ENCODE data around the gene KRT86. TPM values are rescaled to one million over a fixed set of nuclear protein-coding genes. Genes with fewer than 3 reads are reported as not detected.

The KRT86 gene
- total RNA-seq, 2 experiments from 2014 or later: 0.10 to 0.12 TPM

- Mint-ChIP-seq H3K4me1 (ENCODE audit: low read depth) (no peaks in the 10 kb centered on the region), H3K36me3 (no peaks in the 10 kb centered on the region), H3K27me3 (peaks cover 28% of the 10 kb centered on the region), H3K4me3 (no peak overlapping the region), H3K9me3 (no peaks in the 10 kb centered on the region), H3K27ac (no peak overlapping the region)
- intact Hi-C loops (cut with micrococcal nuclease): no loop called here
- no peak for DNase-seq
- ChIA-PET CTCF (interaction anchor here (0.6 kb wide), 1 partner anchor 51 kb away, joined by 3 read pairs; no protein-coding TSS in a partner anchor), POLR2A (no interaction called here)
These were observed 47.0 kb downstream of the KRT86 start for GRCh38 chr12:52321418-52321817.

- Mint-ChIP-seq H3K4me1 (ENCODE audit: low read depth) (peaks cover under 1% of the 10 kb centered on the region), H3K4me3 (no peak overlapping the region), H3K27ac (no peak overlapping the region), H3K36me3 (no peaks in the 10 kb centered on the region), H3K27me3 (peaks cover 28% of the 10 kb centered on the region), H3K9me3 (no peaks in the 10 kb centered on the region)
- POLR2A ChIA-PET: no interaction called here
- no peak for DNase-seq
- CTCF ChIA-PET: interaction anchor here (0.6 kb wide), 2 partner anchors 44 to 51 kb away, joined by 3 to 5 read pairs; no protein-coding TSS in a partner anchor
- intact Hi-C loops (cut with micrococcal nuclease): no loop called here
These were observed 47.6 kb downstream of the KRT86 start for GRCh38 chr12:52322069-52322468.

- POLR2A ChIA-PET: no interaction called here
These were observed 48.6 kb downstream of the KRT86 start for GRCh38 chr12:52323001-52323400.

GRCh38 chr12:52323416-52324152 is 49.1 kb downstream of the KRT86 start:
- intact Hi-C loops (cut with micrococcal nuclease): no loop called here
- H3K4me3 Mint-ChIP-seq: no peak overlapping the region
- H3K27me3 Mint-ChIP-seq: peaks cover 25% of the 10 kb centered on the region
- H3K4me1 Mint-ChIP-seq (ENCODE audit: low read depth): peaks cover 10% of the 10 kb centered on the region
- H3K9me3 Mint-ChIP-seq: no peaks in the 10 kb centered on the region
- DNase-seq: no peak
- no peaks in the 10 kb centered on the region for H3K36me3 Mint-ChIP-seq
- ChIA-PET CTCF (no interaction called here), POLR2A (no interaction called here)
- no peak overlapping the region for H3K27ac Mint-ChIP-seq

More at GRCh38 chr12:52323001-52323400, 48.6 kb downstream of the KRT86 start:
- Mint-ChIP-seq H3K9me3 (no peaks in the 10 kb centered on the region), H3K4me1 (ENCODE audit: low read depth) (peaks cover 10% of the 10 kb centered on the region), H3K27me3 (peaks cover 28% of the 10 kb centered on the region), H3K36me3 (no peaks in the 10 kb centered on the region), H3K4me3 (no peak overlapping the region), H3K27ac (no peak overlapping the region)
- CTCF ChIA-PET: no interaction called here
- intact Hi-C loops (cut with micrococcal nuclease): no loop called here
- no peak for DNase-seq

- H3K9me3 Mint-ChIP-seq: no peaks in the 10 kb centered on the region
- intact Hi-C loops (cut with micrococcal nuclease): no loop called here
- peaks cover 21% of the 10 kb centered on the region for H3K27me3 Mint-ChIP-seq
- peaks cover 10% of the 10 kb centered on the region for H3K4me1 Mint-ChIP-seq (ENCODE audit: low read depth)
- no peaks in the 10 kb centered on the region for H3K36me3 Mint-ChIP-seq
- CTCF ChIA-PET: interaction anchor here (1.1 to 2.7 kb wide), 2 partner anchors 9 to 102 kb away, joined by 3 to 14 read pairs; no protein-coding TSS in a partner anchor
- POLR2A ChIA-PET: no interaction called here
- no peak overlapping the region for H3K27ac Mint-ChIP-seq
- DNase-seq: no peak
- no peak overlapping the region for H3K4me3 Mint-ChIP-seq
These were observed 49.7 kb downstream of the KRT86 start for GRCh38 chr12:52324153-52324444.

- Mint-ChIP-seq H3K4me3 (no peak overlapping the region), H3K4me1 (ENCODE audit: low read depth) (peaks cover 10% of the 10 kb centered on the region)
- POLR2A ChIA-PET: no interaction called here
These were observed 52.8 kb downstream of the KRT86 start for GRCh38 chr12:52327052-52327829.

GRCh38 chr12:52327830-52328500 is 53.5 kb downstream of the KRT86 start:
- Mint-ChIP-seq H3K27ac (no peak overlapping the region), H3K36me3 (no peaks in the 10 kb centered on the region), H3K4me1 (ENCODE audit: low read depth) (peaks cover 10% of the 10 kb centered on the region), H3K4me3 (no peak overlapping the region), H3K27me3 (peaks cover 4% of the 10 kb centered on the region), H3K9me3 (no peaks in the 10 kb centered on the region)
- CTCF ChIA-PET: interaction anchor here (0.6 to 3.9 kb wide), 32 partner anchors 9 to 619 kb away, joined by 3 to 55 read pairs (median 4); partner anchors contain the start of gene ATG101
- POLR2A ChIA-PET: no interaction called here
- intact Hi-C loops (cut with micrococcal nuclease): loop anchor here (1.0 kb wide), 3 partner anchors 106 to 176 kb away; no protein-coding TSS in a partner anchor
- no peak for DNase-seq

More at GRCh38 chr12:52327052-52327829, 52.8 kb downstream of the KRT86 start:
- peaks cover 7% of the 10 kb centered on the region for H3K27me3 Mint-ChIP-seq
- intact Hi-C loops (cut with micrococcal nuclease): loop anchor here (1.0 kb wide), 3 partner anchors 105 to 175 kb away; no protein-coding TSS in a partner anchor
- DNase-seq: peak; percentile 88
- CTCF ChIA-PET: interaction anchor here (0.6 to 3.9 kb wide), 33 partner anchors 9 to 619 kb away, joined by 3 to 55 read pairs (median 4); no protein-coding TSS in a partner anchor
- H3K36me3 Mint-ChIP-seq: no peaks in the 10 kb centered on the region
- H3K9me3 Mint-ChIP-seq: no peaks in the 10 kb centered on the region
- no peak overlapping the region for H3K27ac Mint-ChIP-seq

- peaks cover 10% of the 10 kb centered on the region for H3K4me1 Mint-ChIP-seq (ENCODE audit: low read depth)
- no peaks in the 10 kb centered on the region for H3K9me3 Mint-ChIP-seq
- ChIA-PET CTCF (interaction anchor here (0.9 kb wide), 1 partner anchor 52 kb away, joined by 3 read pairs; no protein-coding TSS in a partner anchor), POLR2A (no interaction called here)
- no peak for DNase-seq
- H3K36me3 Mint-ChIP-seq: no peaks in the 10 kb centered on the region
- H3K27ac Mint-ChIP-seq: no peak overlapping the region
- no peak overlapping the region for H3K4me3 Mint-ChIP-seq
- H3K27me3 Mint-ChIP-seq: no peaks in the 10 kb centered on the region
- intact Hi-C loops (cut with micrococcal nuclease): no loop called here
These were observed 56.6 kb downstream of the KRT86 start for GRCh38 chr12:52331039-52331438.

- intact Hi-C loops (cut with micrococcal nuclease): no loop called here
- ChIA-PET CTCF (interaction anchor here (0.9 kb wide), 1 partner anchor 53 kb away, joined by 3 read pairs; no protein-coding TSS in a partner anchor), POLR2A (no interaction called here)
- Mint-ChIP-seq H3K9me3 (no peaks in the 10 kb centered on the region), H3K27ac (no peak overlapping the region), H3K36me3 (no peaks in the 10 kb centered on the region), H3K27me3 (no peaks in the 10 kb centered on the region), H3K4me1 (ENCODE audit: low read depth) (peaks cover 14% of the 10 kb centered on the region), H3K4me3 (no peak overlapping the region)
- no peak for DNase-seq
These were observed 57.4 kb downstream of the KRT86 start for GRCh38 chr12:52331833-52332232.

- Mint-ChIP-seq H3K27ac (no peak overlapping the region), H3K4me3 (no peak overlapping the region), H3K36me3 (no peaks in the 10 kb centered on the region), H3K9me3 (no peaks in the 10 kb centered on the region), H3K27me3 (no peaks in the 10 kb centered on the region), H3K4me1 (ENCODE audit: low read depth) (peaks cover 13% of the 10 kb centered on the region)
- ChIA-PET CTCF (no interaction called here), POLR2A (no interaction called here)
- DNase-seq: no peak
- intact Hi-C loops (cut with micrococcal nuclease): no loop called here
These were observed 57.9 kb downstream of the KRT86 start for GRCh38 chr12:52332381-52332780.

GRCh38 chr12:52333321-52333720 is 58.9 kb downstream of the KRT86 start:
- H3K4me3 Mint-ChIP-seq: no peak overlapping the region
- H3K9me3 Mint-ChIP-seq: no peaks in the 10 kb centered on the region
- H3K4me1 Mint-ChIP-seq (ENCODE audit: low read depth): peaks cover 7% of the 10 kb centered on the region
- ChIA-PET POLR2A (no interaction called here), CTCF (no interaction called here)
- no peaks in the 10 kb centered on the region for H3K36me3 Mint-ChIP-seq
- no peaks in the 10 kb centered on the region for H3K27me3 Mint-ChIP-seq
- DNase-seq: no peak
- no peak overlapping the region for H3K27ac Mint-ChIP-seq
- intact Hi-C loops (cut with micrococcal nuclease): no loop called here

- H3K9me3 Mint-ChIP-seq: no peaks in the 10 kb centered on the region
- H3K4me1 Mint-ChIP-seq (ENCODE audit: low read depth): peaks cover 7% of the 10 kb centered on the region
- DNase-seq: no peak
- peaks cover 4% of the 10 kb centered on the region for H3K27me3 Mint-ChIP-seq
- no peak overlapping the region for H3K4me3 Mint-ChIP-seq
- ChIA-PET CTCF (interaction anchor here (1.7 kb wide), 1 partner anchor 55 kb away, joined by 4 read pairs; no protein-coding TSS in a partner anchor), POLR2A (no interaction called here)
- no peak overlapping the region for H3K27ac Mint-ChIP-seq
- no peaks in the 10 kb centered on the region for H3K36me3 Mint-ChIP-seq
- intact Hi-C loops (cut with micrococcal nuclease): no loop called here
These were observed 59.7 kb downstream of the KRT86 start for GRCh38 chr12:52334185-52334584.

All from activated CD4-positive, alpha-beta memory T cell treated with anti-CD3 and anti-CD28 coated beads for 36 hours (primary cell).